ENCODE measurements around the gene ZEB1.

GRCh38 chr10:31520986-31521831 lies 202.2 kb downstream of the ZEB1 start:
- TF ChIP-seq TBP (IDR thresholded peaks at IDR 0.05; ENCODE audit: low read depth, low read length) = no peak
- TF ChIP-seq CTCF (IDR thresholded peaks at IDR 0.05; ENCODE audit: control extremely low read depth in 1 of 3, insufficient read depth in 1 of 3, low read depth in 1 of 3, low read length in 3 of 3) = no peak
- no peak for TF ChIP-seq GABPA (IDR thresholded peaks at IDR 0.05; ENCODE audit: borderline replicate concordance, insufficient read depth, low read length)
- no peak for TF ChIP-seq POLR2AphosphoS5 (IDR thresholded peaks at IDR 0.05; ENCODE audit: low read depth, low read length)
- no peak for TF ChIP-seq MAX (IDR thresholded peaks at IDR 0.05)
- no peak for TF ChIP-seq RNF2 (IDR thresholded peaks at IDR 0.05; ENCODE audit: borderline replicate concordance, low read depth, low read length, missing control alignments, poor library complexity, severe bottlenecking)
- no peak for TF ChIP-seq SIN3A (conservative IDR thresholded peaks at IDR 0.05 in 1 of 2, IDR thresholded peaks at IDR 0.05 in 1 of 2; ENCODE audit: low read depth in 1 of 2, low read length in 2 of 2)
- no peak for TF ChIP-seq KDM5A (IDR thresholded peaks at IDR 0.05; ENCODE audit: low read length)
- no peak for TF ChIP-seq TEAD4 (IDR thresholded peaks at IDR 0.05; ENCODE audit: low read depth, low read length)
